Endothelial cell (in vitro differentiated cells): ENCODE results near the gene GABRB1. TPM values are rescaled to one million over a fixed set of nuclear protein-coding genes. Genes with fewer than 3 reads are reported as not detected.

Source experiments
- DNase-seq: peaks from one replicate; pipeline ENCODE4 v3.0.0; 2021; ENCODE audit warnings: low spot score
- H3K27ac Mint-ChIP-seq: one replicate; pipeline ENCODE4 v1.8.0; 2021; ENCODE audit warnings: mixed read lengths, inconsistent platforms; ENCODE audit not compliant: unreplicated experiment
- H3K27me3 Mint-ChIP-seq: one replicate; pipeline ENCODE4 v1.8.0; 2021; ENCODE audit warnings: mild to moderate bottlenecking, moderate library complexity, mixed read lengths, inconsistent platforms; ENCODE audit not compliant: unreplicated experiment
- H3K36me3 Mint-ChIP-seq: one replicate; pipeline ENCODE4 v1.8.0; 2021; ENCODE audit warnings: mild to moderate bottlenecking, low read depth, mixed read lengths, inconsistent platforms; ENCODE audit not compliant: unreplicated experiment
- H3K4me1 Mint-ChIP-seq: one replicate; pipeline ENCODE4 v1.8.0; 2021; ENCODE audit warnings: mild to moderate bottlenecking, mixed read lengths, inconsistent platforms; ENCODE audit not compliant: unreplicated experiment
- H3K4me3 Mint-ChIP-seq: one replicate; pipeline ENCODE4 v1.8.0; 2021; ENCODE audit warnings: mild to moderate bottlenecking, mixed read lengths, inconsistent platforms; ENCODE audit not compliant: unreplicated experiment
- H3K9me3 Mint-ChIP-seq: one replicate; pipeline ENCODE4 v1.8.0; 2021; ENCODE audit warnings: mixed read lengths, inconsistent platforms; ENCODE audit not compliant: unreplicated experiment
- CTCF ChIP-seq: fragments of 200-600 bp; sonication (generic); IDR thresholded peaks from one replicate; pipeline ENCODE4 v1.5.0; 2021; ENCODE audit warnings: antibody characterized with exemption; ENCODE audit not compliant: unreplicated experiment
- total RNA-seq: library from RNA; stranded (reverse); fragmentation: NEBNext Ultra II Directional; extraction: Animal tissue kit (Norgen Biotek cat#: 25700); gene quantifications from one replicate; pipeline ENCODE4 v1.2.1, GENCODE V29; 2021; ENCODE audit not compliant: unreplicated experiment

GABRB1 gene
- total RNA-seq, 1 donor from 2014 or later: not detected

- Mint-ChIP-seq H3K36me3 (no peaks in the 10 kb centered on the region), H3K27ac (no peak overlapping the region), H3K27me3 (no peaks in the 10 kb centered on the region), H3K9me3 (no peaks in the 10 kb centered on the region), H3K4me3 (no peak overlapping the region), H3K4me1 (no peaks in the 10 kb centered on the region)
- DNase-seq: no peak
- TF ChIP-seq CTCF: no peak
Measured at GRCh38 chr4:47194036-47194737, 162.8 kb downstream of the GABRB1 start.

- no peak overlapping the region for H3K4me3 Mint-ChIP-seq
- no peak for DNase-seq
- no peaks in the 10 kb centered on the region for H3K27me3 Mint-ChIP-seq
- H3K27ac Mint-ChIP-seq: no peak overlapping the region
- no peak for TF ChIP-seq CTCF
- H3K4me1 Mint-ChIP-seq: no peaks in the 10 kb centered on the region
- H3K9me3 Mint-ChIP-seq: no peaks in the 10 kb centered on the region
- no peaks in the 10 kb centered on the region for H3K36me3 Mint-ChIP-seq
Measured at GRCh38 chr4:47195706-47196105, 164.3 kb downstream of the GABRB1 start.

DNA sequence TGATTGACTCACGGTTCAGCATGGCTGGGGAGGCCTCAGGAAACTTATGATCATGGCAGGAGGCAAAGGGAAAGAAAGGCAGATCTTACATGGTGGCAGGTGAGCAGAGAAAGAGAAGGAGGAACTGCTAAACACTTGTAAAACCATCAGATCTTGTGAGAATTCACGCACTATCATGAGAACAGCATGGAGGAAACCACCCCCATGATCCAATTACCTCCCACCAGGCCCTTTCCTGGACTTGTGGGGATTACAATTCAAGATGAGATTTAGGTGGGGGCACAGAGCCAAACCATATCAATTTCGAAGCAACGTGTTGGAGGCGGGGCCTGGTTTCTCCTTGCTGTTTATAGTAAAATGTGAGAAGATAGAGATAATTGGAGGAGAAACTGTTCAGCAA lies 167.4 kb downstream of the GABRB1 start:
- DNase-seq: no peak
- Mint-ChIP-seq H3K9me3 (no peaks in the 10 kb centered on the region), H3K4me1 (no peaks in the 10 kb centered on the region), H3K4me3 (no peak overlapping the region), H3K36me3 (no peaks in the 10 kb centered on the region), H3K27ac (no peak overlapping the region), H3K27me3 (peaks cover 1% of the 10 kb centered on the region)
- TF ChIP-seq CTCF: no peak

- no peak overlapping the region for H3K27ac Mint-ChIP-seq
- H3K4me3 Mint-ChIP-seq: no peak overlapping the region
- DNase-seq: no peak
- no peak for TF ChIP-seq CTCF
- peaks cover 1% of the 10 kb centered on the region for H3K27me3 Mint-ChIP-seq
- H3K9me3 Mint-ChIP-seq: no peaks in the 10 kb centered on the region
- H3K4me1 Mint-ChIP-seq: no peaks in the 10 kb centered on the region
- H3K36me3 Mint-ChIP-seq: no peaks in the 10 kb centered on the region
Measured at GRCh38 chr4:47203593-47203992, 172.2 kb downstream of the GABRB1 start.

- DNase-seq: no peak
- no peaks in the 10 kb centered on the region for H3K36me3 Mint-ChIP-seq
- no peak overlapping the region for H3K27ac Mint-ChIP-seq
- no peak for TF ChIP-seq CTCF
- no peaks in the 10 kb centered on the region for H3K27me3 Mint-ChIP-seq
- H3K4me1 Mint-ChIP-seq: no peaks in the 10 kb centered on the region
- no peaks in the 10 kb centered on the region for H3K9me3 Mint-ChIP-seq
- H3K4me3 Mint-ChIP-seq: no peak overlapping the region
Measured at GRCh38 chr4:47207555-47207954, 176.2 kb downstream of the GABRB1 start.
